CD4-positive, alpha-beta memory T cell (primary cell): ENCODE measurements around the gene SLC35G6. TPM values are rescaled to one million over a fixed set of nuclear protein-coding genes. Genes with fewer than 3 reads are reported as not detected.
A peak's percentile ranks its signal among the peaks of the same experiment; 100 is the strongest.

Experiments
- CTCF ChIA-PET: fragments of 350-600 bp; sonication (Branson Sonifier 250); formaldehyde crosslinking; loops from one replicate; lab custom pipeline; 2021; ENCODE audit warnings: inconsistent platforms; ENCODE audit not compliant: partially characterized antibody; lab: Charles Lee
- POLR2A ChIA-PET: fragments of 350-600 bp; sonication (Branson Sonifier 250); formaldehyde crosslinking; loops from one replicate; lab custom pipeline; 2021; ENCODE audit not compliant: partially characterized antibody; lab: Charles Lee
- DNase-seq, 5 donors: peaks; one replicate each; pipeline versions ENCODE4 v3.0.0 to v3.0.0-alpha.2; 2020 to 2022; ENCODE audit warnings: mixed read lengths in 1 of 5
- H3K27ac ChIP-seq: one replicate; pipeline ENCODE4 v1.7.0; 2013; ENCODE audit warnings: low read depth, low read length
- H3K27me3 ChIP-seq: 2 replicates; pipeline ENCODE4 v1.7.0; 2013; ENCODE audit warnings: mild to moderate bottlenecking, low read length, moderate library complexity; ENCODE audit not compliant: insufficient read depth
- H3K36me3 ChIP-seq: 2 replicates; pipeline ENCODE4 v1.7.0; 2013; ENCODE audit warnings: mild to moderate bottlenecking, low read length, moderate library complexity; ENCODE audit not compliant: insufficient read depth
- H3K4me1 ChIP-seq: 2 replicates; pipeline ENCODE4 v1.7.0; 2013; ENCODE audit warnings: mild to moderate bottlenecking, low read length, moderate library complexity; ENCODE audit not compliant: insufficient read depth
- H3K4me3 ChIP-seq, 2 donors: one replicate each; pipeline ENCODE4 v1.7.0; 2013; ENCODE audit warnings: low read length in 2 of 2, mild to moderate bottlenecking in 1 of 2
- H3K9me3 ChIP-seq, 2 donors: one replicate each; pipeline ENCODE4 v1.7.0; 2013; ENCODE audit warnings: low read length in 2 of 2, control low read depth in 1 of 2; ENCODE audit not compliant: control insufficient read depth in 1 of 2
- H3K27ac Mint-ChIP-seq, 7 donors: one replicate each; pipeline ENCODE4 v1.8.0; 2020 to 2021; ENCODE audit warnings: mixed read lengths in 7 of 7, mild to moderate bottlenecking in 6 of 7, inconsistent platforms in 3 of 7, moderate library complexity in 3 of 7
- H3K27me3 Mint-ChIP-seq, 2 donors: one replicate each; pipeline ENCODE4 v1.8.0; 2020 to 2021; ENCODE audit warnings: mixed read lengths in 2 of 2
- H3K36me3 Mint-ChIP-seq, 2 donors: one replicate each; pipeline ENCODE4 v1.8.0; 2020 to 2021; ENCODE audit warnings: mixed read lengths in 2 of 2, inconsistent platforms in 1 of 2, mild to moderate bottlenecking in 1 of 2
- H3K4me1 Mint-ChIP-seq, 4 donors: one replicate each; pipeline ENCODE4 v1.8.0; 2020 to 2021; ENCODE audit warnings: mixed read lengths in 4 of 4, mild to moderate bottlenecking in 1 of 4
- H3K4me3 Mint-ChIP-seq, 8 donors: one replicate each; pipeline ENCODE4 v1.8.0; 2020 to 2021; ENCODE audit warnings: mixed read lengths in 8 of 8, mild to moderate bottlenecking in 7 of 8, moderate library complexity in 6 of 8, inconsistent platforms in 3 of 8
- H3K9me3 Mint-ChIP-seq, 8 donors: one replicate each; pipeline ENCODE4 v1.8.0; 2020 to 2021; ENCODE audit warnings: mixed read lengths in 8 of 8, mild to moderate bottlenecking in 5 of 8, inconsistent platforms in 3 of 8, moderate library complexity in 1 of 8
- intact Hi-C: fragments of 100-400 bp; cut with micrococcal nuclease; formaldehyde crosslinking; loops from one replicate; pipeline ENCODE4 v1.15.1; 2023
- polyA plus RNA-seq, 2 donors: library from polyadenylated mRNA; unstranded; fragments of 300-500 nt; fragmentation: Illumina TruSeq; gene quantifications; one replicate each; pipeline ENCODE4 v1.2.3, GENCODE V29; 2021
- total RNA-seq, 2 experiments: library from RNA; stranded (reverse); gene quantifications; one replicate each; pipeline ENCODE4 v1.2.3, GENCODE V29; 2021

The SLC35G6 gene
- total and polyA plus RNA-seq, 4 experiments from 2014 or later = not detected

DNA sequence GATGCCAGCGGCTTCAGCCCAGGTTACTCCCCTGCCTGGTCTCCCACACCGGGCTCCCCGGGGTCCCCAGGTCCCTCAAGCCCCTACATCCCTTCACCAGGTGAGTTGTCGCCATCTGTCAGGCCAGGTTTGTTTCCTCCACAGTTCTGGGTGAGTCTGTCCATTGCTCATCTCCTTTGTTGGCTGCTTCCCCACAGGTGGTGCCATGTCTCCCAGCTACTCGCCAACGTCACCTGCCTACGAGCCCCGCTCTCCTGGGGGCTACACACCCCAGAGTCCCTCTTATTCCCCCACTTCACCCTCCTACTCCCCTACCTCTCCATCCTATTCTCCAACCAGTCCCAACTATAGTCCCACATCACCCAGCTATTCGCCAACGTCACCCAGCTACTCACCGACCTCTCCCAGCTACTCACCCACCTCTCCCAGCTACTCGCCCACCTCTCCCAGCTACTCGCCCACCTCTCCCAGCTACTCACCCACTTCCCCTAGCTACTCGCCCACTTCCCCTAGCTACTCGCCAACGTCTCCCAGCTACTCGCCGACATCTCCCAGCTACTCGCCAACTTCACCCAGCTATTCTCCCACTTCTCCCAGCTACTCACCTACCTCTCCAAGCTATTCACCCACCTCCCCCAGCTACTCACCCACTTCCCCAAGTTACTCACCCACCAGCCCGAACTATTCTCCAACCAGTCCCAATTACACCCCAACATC, 31.7 kb downstream of the SLC35G6 start:
- Mint-ChIP-seq H3K27me3 (no peaks in the 10 kb centered on the region), H3K36me3 (peaks cover 46 to 67% of the 10 kb centered on the region in 2 donors), H3K27ac (peak overlapping the region in 3 of 7 donors; percentile 43 to 59 (median 52)), H3K4me3 (no peak overlapping the region), H3K9me3 (no peaks in the 10 kb centered on the region), H3K4me1 (peaks cover 0 to 2% (median under 1%) of the 10 kb centered on the region in 4 donors)
- ChIA-PET CTCF (interaction anchor here (0.6 to 6.9 kb wide), 21 partner anchors 9 to 233 kb away, joined by 3 to 173 read pairs (median 6); partner anchors contain the start of genes SENP3, SOX15, TMEM102 and TNFSF12), POLR2A (interaction anchor here (0.7 to 4.8 kb wide), 10 partner anchors 10 to 173 kb away, joined by 3 to 40 read pairs (median 4); partner anchors contain the start of genes POLR2A, SENP3 and ZBTB4)
- H3K4me1 ChIP-seq = no peaks in the 10 kb centered on the region
- H3K4me3 ChIP-seq = no peak overlapping the region
- intact Hi-C loops = no loop called here
- no peaks in the 10 kb centered on the region for H3K27me3 ChIP-seq
- no peak overlapping the region for H3K27ac ChIP-seq
- H3K9me3 ChIP-seq = no peaks in the 10 kb centered on the region
- no peak for DNase-seq
- peaks cover 54% of the 10 kb centered on the region for H3K36me3 ChIP-seq

DNA sequence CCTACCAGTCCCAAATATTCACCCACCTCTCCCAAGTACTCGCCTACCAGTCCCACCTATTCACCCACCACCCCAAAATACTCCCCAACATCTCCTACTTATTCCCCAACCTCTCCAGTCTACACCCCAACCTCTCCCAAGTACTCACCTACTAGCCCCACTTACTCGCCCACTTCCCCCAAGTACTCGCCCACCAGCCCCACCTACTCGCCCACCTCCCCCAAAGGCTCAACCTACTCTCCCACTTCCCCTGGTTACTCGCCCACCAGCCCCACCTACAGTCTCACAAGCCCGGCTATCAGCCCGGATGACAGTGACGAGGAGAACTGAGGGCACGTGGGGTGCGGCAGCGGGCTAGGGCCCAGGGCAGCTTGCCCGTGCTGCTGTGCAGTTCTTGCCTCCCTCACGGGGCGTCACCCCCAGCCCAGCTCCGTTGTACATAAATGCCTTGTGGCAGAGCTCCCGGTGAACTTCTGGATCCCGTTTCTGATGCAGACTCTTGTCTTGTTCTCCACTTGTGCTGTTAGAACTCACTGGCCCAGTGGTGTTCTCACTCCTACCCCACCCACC, 32.7 kb downstream of the SLC35G6 start:
- intact Hi-C loops = loop anchor here (1.0 kb wide), 2 partner anchors 47 to 75 kb away; partner anchors contain the start of gene SENP3
- Mint-ChIP-seq H3K9me3 (no peaks in the 10 kb centered on the region), H3K27me3 (no peaks in the 10 kb centered on the region), H3K27ac (peak overlapping the region in 2 of 7 donors; percentile 43 to 59), H3K4me1 (peaks cover 0 to 2% (median under 1%) of the 10 kb centered on the region in 4 donors), H3K4me3 (peak overlapping the region in 1 of 8 donors; percentile 35), H3K36me3 (peaks cover 36 to 58% of the 10 kb centered on the region in 2 donors)
- no peak for DNase-seq
- Histone ChIP-seq H3K4me1 (no peaks in the 10 kb centered on the region), H3K27ac (no peak overlapping the region), H3K9me3 (no peaks in the 10 kb centered on the region), H3K36me3 (peaks cover 51% of the 10 kb centered on the region), H3K4me3 (no peak overlapping the region), H3K27me3 (no peaks in the 10 kb centered on the region)
- CTCF ChIA-PET = interaction anchor here (0.7 to 6.9 kb wide), 36 partner anchors 9 to 234 kb away, joined by 3 to 173 read pairs (median 6); partner anchors contain the start of genes ACAP1, SENP3, SOX15 and TMEM102
- POLR2A ChIA-PET = interaction anchor here (0.6 to 4.8 kb wide), 16 partner anchors 10 to 174 kb away, joined by 3 to 40 read pairs (median 4); partner anchors contain the start of genes POLR2A, SENP3, TP53 and WRAP53

- Mint-ChIP-seq H3K27me3 (no peaks in the 10 kb centered on the region), H3K27ac (peak overlapping the region in 4 of 7 donors; percentile 17 to 74 (median 50)), H3K9me3 (no peaks in the 10 kb centered on the region), H3K4me3 (no peak overlapping the region), H3K36me3 (peaks cover 21 to 37% of the 10 kb centered on the region in 2 donors), H3K4me1 (peaks cover 0 to 2% (median 0%) of the 10 kb centered on the region in 4 donors)
- no peaks in the 10 kb centered on the region for H3K9me3 ChIP-seq
- intact Hi-C loops = loop anchor here (1.0 kb wide), 1 partner anchor 172 kb away; the partner anchor contains the start of gene WRAP53
- no peaks in the 10 kb centered on the region for H3K27me3 ChIP-seq
- CTCF ChIA-PET = interaction anchor here (0.8 to 6.9 kb wide), 18 partner anchors 8 to 267 kb away, joined by 3 to 173 read pairs (median 7); partner anchors contain the start of genes ACAP1, SENP3, SOX15 and TMEM102
- no peaks in the 10 kb centered on the region for H3K4me1 ChIP-seq
- POLR2A ChIA-PET = interaction anchor here (0.6 to 4.8 kb wide), 5 partner anchors 31 to 172 kb away, joined by 3 to 40 read pairs (median 7); partner anchors contain the start of genes SENP3, TP53 and WRAP53
- H3K36me3 ChIP-seq = peaks cover 31% of the 10 kb centered on the region
- DNase-seq = no peak
- no peak overlapping the region for H3K27ac ChIP-seq
- H3K4me3 ChIP-seq = no peak overlapping the region
Measured at GRCh38 chr17:7515911-7516610, 34.8 kb downstream of the SLC35G6 start.

- Mint-ChIP-seq H3K9me3 (peaks cover 0 to 8% (median 2%) of the 10 kb centered on the region in 8 donors), H3K36me3 (no peaks in the 10 kb centered on the region), H3K27ac (peak overlapping the region in 3 of 7 donors; percentile 17 to 57 (median 45)), H3K4me1 (peaks cover 3 to 6% (median 4%) of the 10 kb centered on the region in 4 donors), H3K27me3 (no peaks in the 10 kb centered on the region), H3K4me3 (peak overlapping the region in 1 of 8 donors; percentile 49)
- H3K36me3 ChIP-seq = no peaks in the 10 kb centered on the region
- H3K27ac ChIP-seq = no peak overlapping the region
- peak; percentile 43 to 60 (median 54) for DNase-seq
- ChIA-PET POLR2A (interaction anchor here (1.2 kb wide), 3 partner anchors 9 to 61 kb away, joined by 3 to 16 read pairs (median 4); partner anchors contain the start of genes MPDU1 and SENP3), CTCF (interaction anchor here (0.6 to 6.1 kb wide), 12 partner anchors 8 to 156 kb away, joined by 3 to 64 read pairs (median 4); partner anchors contain the start of gene SENP3)
- peaks cover 4% of the 10 kb centered on the region for H3K4me1 ChIP-seq
- no peaks in the 10 kb centered on the region for H3K27me3 ChIP-seq
- intact Hi-C loops = loop anchor here (1.0 kb wide), 1 partner anchor 38 kb away; the partner anchor contains the start of gene SENP3
- H3K9me3 ChIP-seq = no peaks in the 10 kb centered on the region
- H3K4me3 ChIP-seq = no peak overlapping the region
Measured at GRCh38 chr17:7523033-7523432, 41.8 kb downstream of the SLC35G6 start.

GRCh38 chr17:7528842-7529241, 47.6 kb downstream of the SLC35G6 start:
- H3K36me3 Mint-ChIP-seq = peaks cover 0 to 4% of the 10 kb centered on the region in 2 donors
- no peak for DNase-seq
- CTCF ChIA-PET = no interaction called here

DNA sequence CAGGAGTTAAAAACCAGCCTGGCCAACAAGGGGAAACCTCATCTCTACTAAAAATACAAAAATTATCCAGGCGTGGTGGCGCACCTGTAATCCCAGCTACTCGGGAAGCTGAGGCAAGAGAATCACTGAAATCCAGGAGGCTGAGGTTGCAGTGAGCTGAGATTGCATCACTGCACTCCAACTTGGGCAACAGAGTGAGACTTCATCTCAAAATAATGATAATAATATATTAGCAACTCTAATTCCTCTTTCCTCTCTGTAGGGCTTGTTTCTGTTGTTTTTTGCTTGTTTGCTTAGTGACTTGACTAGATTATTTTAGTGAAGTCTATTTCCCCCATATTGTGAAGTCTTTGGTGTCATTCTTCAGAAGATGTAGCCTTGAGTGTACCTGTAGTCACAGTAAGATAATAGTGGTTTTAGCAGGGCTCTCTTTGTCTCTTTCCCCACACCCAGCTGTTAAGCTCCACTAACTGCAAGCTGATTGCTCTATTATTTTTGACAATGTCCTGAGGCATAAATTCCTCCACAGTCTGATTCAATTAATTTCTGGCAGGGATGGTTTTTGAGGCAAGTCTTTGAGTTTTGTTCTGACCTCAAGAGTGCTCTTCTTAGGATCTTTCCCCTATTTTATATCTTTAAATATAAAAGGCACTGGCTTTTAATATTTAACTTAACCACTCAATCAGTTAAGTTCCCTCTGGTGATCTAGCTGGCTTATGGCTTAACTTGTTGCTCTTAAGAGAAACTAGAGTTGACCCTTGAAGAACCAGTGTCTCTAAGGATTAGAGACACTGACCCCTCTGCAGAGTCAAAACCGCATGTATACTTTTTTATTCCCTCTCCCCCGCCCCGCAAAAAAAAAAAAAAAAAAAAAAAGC, 49.0 kb downstream of the SLC35G6 start:
- no peaks in the 10 kb centered on the region for H3K9me3 ChIP-seq
- H3K27me3 ChIP-seq = no peaks in the 10 kb centered on the region
- H3K4me3 ChIP-seq = no peak overlapping the region
- Mint-ChIP-seq H3K27me3 (no peaks in the 10 kb centered on the region), H3K9me3 (peaks cover 0 to 29% (median 7%) of the 10 kb centered on the region in 8 donors), H3K36me3 (peaks cover 0 to 4% of the 10 kb centered on the region in 2 donors), H3K4me3 (no peak overlapping the region), H3K4me1 (no peaks in the 10 kb centered on the region), H3K27ac (no peak overlapping the region)
- no peak overlapping the region for H3K27ac ChIP-seq
- no peaks in the 10 kb centered on the region for H3K36me3 ChIP-seq
- no peak for DNase-seq
- CTCF ChIA-PET = interaction anchor here (2.8 kb wide), 1 partner anchor 31 kb away, joined by 11 read pairs; no protein-coding TSS in a partner anchor
- intact Hi-C loops = no loop called here
- H3K4me1 ChIP-seq = no peaks in the 10 kb centered on the region
- POLR2A ChIA-PET = interaction anchor here (0.6 kb wide), 2 partner anchors 120 to 194 kb away, joined by 3 read pairs; no protein-coding TSS in a partner anchor

More at GRCh38 chr17:7528842-7529241, 47.6 kb downstream of the SLC35G6 start:
- Mint-ChIP-seq H3K9me3 (peaks cover 0 to 29% (median 7%) of the 10 kb centered on the region in 8 donors), H3K4me1 (no peaks in the 10 kb centered on the region), H3K4me3 (no peak overlapping the region), H3K27me3 (no peaks in the 10 kb centered on the region), H3K27ac (no peak overlapping the region)
- Histone ChIP-seq H3K4me3 (no peak overlapping the region), H3K36me3 (no peaks in the 10 kb centered on the region), H3K27ac (no peak overlapping the region), H3K9me3 (no peaks in the 10 kb centered on the region), H3K27me3 (no peaks in the 10 kb centered on the region), H3K4me1 (no peaks in the 10 kb centered on the region)
- intact Hi-C loops = no loop called here
- POLR2A ChIA-PET = no interaction called here
